ENCODE measurements around the gene CDH22.

DNA sequence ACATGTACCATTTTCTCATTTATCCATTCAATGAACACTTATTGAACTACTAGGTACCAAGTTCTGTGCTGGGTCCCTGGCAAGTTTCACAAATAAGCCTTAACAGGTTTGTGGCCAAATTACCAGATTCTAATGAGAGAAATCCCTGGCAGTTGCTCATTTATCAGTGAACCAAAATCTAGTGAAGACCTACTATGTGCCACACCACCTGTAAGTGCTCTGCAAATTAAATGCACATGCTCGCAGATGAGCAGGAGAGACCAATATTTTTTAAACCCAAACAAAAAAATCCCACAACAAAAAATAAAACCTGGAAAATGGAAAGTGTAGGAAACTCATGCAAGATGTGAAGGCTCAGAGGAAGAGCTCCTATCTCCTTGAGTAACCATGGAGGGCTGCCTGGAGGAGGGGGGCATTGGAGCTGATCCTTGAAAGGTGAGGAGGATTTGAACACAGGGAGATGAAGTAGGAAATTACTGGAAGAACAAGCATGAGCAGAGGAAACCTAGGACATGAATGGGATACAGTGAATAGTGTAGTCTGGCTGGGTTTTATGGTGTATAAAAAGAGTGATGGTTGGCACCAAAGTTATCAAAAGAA is 48.9 kb downstream of the CDH22 start:
- TF ChIP-seq, protein P1, sequence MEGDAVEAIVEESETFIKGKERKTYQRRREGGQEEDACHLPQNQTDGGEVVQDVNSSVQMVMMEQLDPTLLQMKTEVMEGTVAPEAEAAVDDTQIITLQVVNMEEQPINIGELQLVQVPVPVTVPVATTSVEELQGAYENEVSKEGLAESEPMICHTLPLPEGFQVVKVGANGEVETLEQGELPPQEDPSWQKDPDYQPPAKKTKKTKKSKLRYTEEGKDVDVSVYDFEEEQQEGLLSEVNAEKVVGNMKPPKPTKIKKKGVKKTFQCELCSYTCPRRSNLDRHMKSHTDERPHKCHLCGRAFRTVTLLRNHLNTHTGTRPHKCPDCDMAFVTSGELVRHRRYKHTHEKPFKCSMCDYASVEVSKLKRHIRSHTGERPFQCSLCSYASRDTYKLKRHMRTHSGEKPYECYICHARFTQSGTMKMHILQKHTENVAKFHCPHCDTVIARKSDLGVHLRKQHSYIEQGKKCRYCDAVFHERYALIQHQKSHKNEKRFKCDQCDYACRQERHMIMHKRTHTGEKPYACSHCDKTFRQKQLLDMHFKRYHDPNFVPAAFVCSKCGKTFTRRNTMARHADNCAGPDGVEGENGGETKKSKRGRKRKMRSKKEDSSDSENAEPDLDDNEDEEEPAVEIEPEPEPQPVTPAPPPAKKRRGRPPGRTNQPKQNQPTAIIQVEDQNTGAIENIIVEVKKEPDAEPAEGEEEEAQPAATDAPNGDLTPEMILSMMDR (IDR thresholded peaks at IDR 0.05), result no peak
- no peak for TF ChIP-seq EZH2 (IDR thresholded peaks at IDR 0.05; ENCODE audit: borderline replicate concordance, insufficient read depth, low read depth, low read length, poor library complexity, severe bottlenecking)
